ENCODE data around the gene WDR87. TPM values are rescaled to one million over a fixed set of nuclear protein-coding genes. Genes with fewer than 3 reads are reported as not detected.

Gene WDR87
- total and polyA plus RNA-seq, 9 of the 15 experiments (the other 6 are each of a cell fraction or from before 2014, with no cell fraction given) = not detected

DNA sequence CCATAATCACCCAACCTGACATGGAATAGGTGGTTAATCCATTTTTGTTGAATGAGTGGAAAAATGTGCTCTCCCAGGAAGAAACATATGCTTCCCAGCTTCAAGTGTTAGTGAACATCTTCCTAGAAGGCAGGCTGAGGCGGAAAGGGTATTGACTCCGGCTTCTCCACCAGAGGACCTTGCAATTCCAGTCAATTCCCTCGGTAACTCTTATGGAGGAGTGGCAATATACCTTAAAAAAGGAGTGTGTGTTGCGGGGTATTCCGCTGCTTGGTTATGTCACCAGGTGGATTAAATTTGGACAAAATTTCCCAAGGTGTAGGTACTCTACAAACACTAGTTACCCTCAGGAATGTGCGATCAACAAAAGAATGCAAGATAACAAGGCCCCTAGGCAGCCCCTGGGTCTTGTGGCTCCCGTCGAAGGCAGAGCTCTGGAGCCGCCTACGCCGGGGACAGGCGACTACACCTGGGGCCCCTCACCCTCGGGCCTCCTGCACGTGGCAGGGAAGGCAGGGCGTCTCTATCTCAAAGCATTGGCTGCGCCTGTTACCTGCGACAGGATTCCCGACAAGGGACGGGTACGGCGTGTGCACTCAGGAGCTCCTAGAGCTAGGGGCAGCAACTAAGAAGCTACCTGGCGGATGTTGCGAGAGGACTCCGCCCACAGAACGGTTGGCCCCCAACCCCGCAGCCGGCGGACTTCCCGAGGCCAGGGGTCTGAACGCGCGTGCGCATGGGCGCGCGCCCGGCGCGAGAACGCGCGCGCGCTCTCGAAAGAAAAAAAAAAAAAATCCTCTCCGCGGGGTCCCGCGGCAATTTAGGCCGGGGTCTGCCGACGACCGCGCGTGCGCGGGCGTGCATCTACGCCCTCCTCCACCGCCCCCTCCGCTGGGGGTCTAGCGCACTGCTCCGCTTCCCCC is at the start of gene WDR87 (continued):
- TF ChIP-seq NRF1 (conservative IDR thresholded peaks at IDR 0.05 in 1 of 2, IDR thresholded peaks at IDR 0.05 in 1 of 2) (peak; percentile 88 to 90), OTX1 (CRISPR knock-in tag; IDR thresholded peaks at IDR 0.05) (no peak), ZFX (CRISPR knock-in tag; IDR thresholded peaks at IDR 0.05) (peak; percentile 43), NFYB (IDR thresholded peaks at IDR 0.05; ENCODE audit: extremely low read depth, insufficient read length) (no peak), CREB3 (tag; conservative IDR thresholded peaks at IDR 0.05; ENCODE audit: low read depth) (peak; percentile 78), ZNF740 (CRISPR knock-in tag; IDR thresholded peaks at IDR 0.05) (no peak), ZNF740 (tag; IDR thresholded peaks at IDR 0.05) (0 out of 4 replicates have a peak, but pooled peaks of 1 of the 2 experiments have one; percentile 18), UBTF (IDR thresholded peaks at IDR 0.05; ENCODE audit: borderline replicate concordance in 1 of 2, low read depth in 2 of 2, low read length in 2 of 2) (no peak), MYC (IDR thresholded peaks at IDR 0.05; ENCODE audit: low read depth, low read length) (0 out of 2 replicates have a peak, but pooled peaks have one; percentile 9), MYC (CRISPR knock-in tag; IDR thresholded peaks at IDR 0.05; ENCODE audit: borderline replicate concordance, low read depth) (no peak; the same call in 1 of the 2 replicates), CUX1 (CRISPR knock-in tag; IDR thresholded peaks at IDR 0.05) (0 out of 2 replicates have a peak, but pooled peaks have one; percentile 63), ZNF384 (IDR thresholded peaks at IDR 0.05; ENCODE audit: low read depth, low read length) (peak; percentile 85), ZNF212 (CRISPR knock-in tag; IDR thresholded peaks at IDR 0.05) (no peak), HMGN3 (IDR thresholded peaks at IDR 0.05; ENCODE audit: borderline replicate concordance, extremely low read depth, insufficient read length, low read depth, low read length) (no peak), ZNF644 (tag; IDR thresholded peaks at IDR 0.05; ENCODE audit: low read depth) (peak; percentile 81; the same call in 1 of the 2 replicates)

Data from K562 (cell line).